HG03159 (cell line): ENCODE results near the gene RNF225.
"Not testable (repeated sequence)": the region's sequence is repeated elsewhere in the genome, so short reads cannot be mapped to it uniquely, and the experiment has no call there.

Experiments
- ATAC-seq: cut with Tn5 transposase; IDR thresholded peaks from one replicate; pipeline ENCODE4 v1.9.1; 2021; ENCODE audit warnings: mild to moderate bottlenecking, moderate library complexity; ENCODE audit not compliant: unreplicated experiment

The RNF225 gene

GRCh38 chr19:58407658-58408151 is 12.2 kb downstream of the RNF225 start:
- peak; percentile 14 for ATAC-seq

GRCh38 chr19:58408152-58409009 is 12.9 kb downstream of the RNF225 start, which contains the start of gene ZNF584:
Gene ZNF584 (plus strand): TSS chr19:58408649. CDS start chr19:58409148, 499 bp downstream.
- ATAC-seq, result peak; percentile 89

- ATAC-seq, result no peak
Observed at GRCh38 chr19:58409010-58409790, 13.7 kb downstream of the RNF225 start.

GRCh38 chr19:58416604-58417003 is 21.1 kb downstream of the RNF225 start:
- no peak for ATAC-seq

- no peak for ATAC-seq
Observed at GRCh38 chr19:58417071-58417470, 21.6 kb downstream of the RNF225 start.

DNA sequence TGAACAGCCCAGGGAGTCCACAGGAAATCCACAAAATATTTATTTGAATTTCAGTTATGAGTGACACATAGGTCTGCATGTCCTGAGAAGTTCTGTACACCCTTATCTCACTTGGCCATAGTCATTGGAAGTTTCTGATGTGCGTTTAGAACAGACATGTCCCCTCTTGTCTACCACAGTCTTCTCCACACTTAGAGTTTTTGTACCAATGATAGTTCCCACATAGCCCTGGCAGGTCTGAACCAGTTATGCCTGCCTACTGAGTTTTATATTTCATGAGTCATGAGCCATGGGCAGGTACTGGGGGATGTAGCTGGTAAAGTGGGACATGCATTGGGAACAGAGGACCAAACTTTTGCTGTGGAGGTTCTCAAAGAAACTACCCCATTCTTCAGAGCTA is 33.2 kb downstream of the RNF225 start:
- ATAC-seq, result no peak

DNA sequence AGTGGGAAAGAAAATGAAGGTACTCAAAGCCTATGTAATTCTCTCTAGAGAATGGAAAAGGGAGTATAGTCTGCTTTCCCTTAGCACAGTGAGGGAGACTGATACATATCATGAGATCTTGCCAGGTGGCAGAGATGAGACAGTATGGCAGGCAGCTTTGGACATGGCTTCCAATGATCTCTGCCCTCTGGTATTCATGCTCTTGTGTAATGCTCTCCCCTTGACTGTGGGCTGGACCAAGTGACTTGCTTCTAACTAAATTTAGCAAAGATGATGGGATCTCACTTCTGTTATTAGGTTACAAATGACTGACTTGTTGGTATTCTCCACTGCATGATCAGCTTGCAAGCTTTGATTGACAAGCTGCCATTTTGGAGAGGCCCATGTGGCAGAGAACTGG is 34.3 kb downstream of the RNF225 start:
- no peak for ATAC-seq

GRCh38 chr19:58434217-58434616 is 38.8 kb downstream of the RNF225 start:
- ATAC-seq, result no peak

DNA sequence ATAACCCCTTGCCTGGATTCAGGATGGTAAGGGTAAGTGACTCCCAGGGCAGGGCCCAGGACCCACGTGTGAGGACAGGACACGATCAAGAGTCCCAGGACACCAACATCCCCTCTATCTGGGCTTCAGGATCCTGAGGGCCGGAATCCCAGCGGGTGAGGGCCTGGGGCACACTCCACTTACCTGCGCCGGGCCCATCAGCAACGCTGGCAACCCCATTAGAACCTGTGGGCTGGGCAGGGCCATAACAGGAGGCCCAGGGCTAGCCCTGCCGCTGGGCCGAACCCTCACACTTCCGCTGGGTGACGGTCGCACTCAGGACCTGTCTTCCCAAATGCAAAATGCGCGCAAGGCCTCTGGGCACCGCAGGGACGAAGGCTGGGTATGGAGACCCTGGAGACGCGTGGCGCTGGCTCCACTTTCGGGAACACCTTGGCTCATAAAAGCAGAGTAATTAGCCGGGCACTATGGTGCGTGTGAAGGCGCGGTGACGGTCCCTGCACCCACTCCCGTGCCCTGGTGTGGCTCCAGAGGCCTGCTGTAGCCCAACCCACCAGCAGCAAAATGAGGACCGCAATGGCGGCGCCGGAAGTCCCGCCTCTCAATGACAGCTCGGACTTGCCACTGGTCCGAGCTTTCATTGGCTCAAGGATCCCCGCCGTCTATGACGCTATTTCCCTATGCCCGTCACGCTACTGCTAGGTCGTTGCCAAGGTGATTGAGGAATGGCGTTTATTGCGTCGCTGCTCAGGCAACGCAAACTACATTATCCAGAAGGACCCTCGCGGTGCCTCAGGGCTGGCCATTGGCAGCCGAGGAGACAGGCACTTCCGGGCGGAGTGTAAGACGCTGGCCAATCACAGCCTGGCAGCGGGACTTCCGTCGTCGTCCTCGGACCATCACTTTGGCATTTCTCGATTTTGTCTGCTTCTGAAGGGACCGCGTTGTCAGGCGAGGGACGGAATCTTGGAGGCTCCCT is 44.4 kb downstream of the RNF225 start, which contains the start of gene ZNF132:
Gene ZNF132 (minus strand): TSS at position 578 of the 979 bp plus-strand sequence. CDS start 332 bp downstream, at position 246.
- peak; percentile 94 for ATAC-seq

- no peak for ATAC-seq
Observed at GRCh38 chr19:58440556-58440955, 45.1 kb downstream of the RNF225 start.

GRCh38 chr19:58442986-58443385 is 47.5 kb downstream of the RNF225 start:
- not testable (repeated sequence) for ATAC-seq
